HG03457 (cell line): ENCODE results near the gene PDLIM5.
A peak's percentile ranks its signal among the peaks of the same experiment; 100 is the strongest.

Experiments
- ATAC-seq: cut with Tn5 transposase; IDR thresholded peaks from one replicate; pipeline ENCODE4 v1.9.1; 2021; ENCODE audit warnings: moderate number of reproducible peaks; ENCODE audit not compliant: unreplicated experiment

The PDLIM5 gene

DNA sequence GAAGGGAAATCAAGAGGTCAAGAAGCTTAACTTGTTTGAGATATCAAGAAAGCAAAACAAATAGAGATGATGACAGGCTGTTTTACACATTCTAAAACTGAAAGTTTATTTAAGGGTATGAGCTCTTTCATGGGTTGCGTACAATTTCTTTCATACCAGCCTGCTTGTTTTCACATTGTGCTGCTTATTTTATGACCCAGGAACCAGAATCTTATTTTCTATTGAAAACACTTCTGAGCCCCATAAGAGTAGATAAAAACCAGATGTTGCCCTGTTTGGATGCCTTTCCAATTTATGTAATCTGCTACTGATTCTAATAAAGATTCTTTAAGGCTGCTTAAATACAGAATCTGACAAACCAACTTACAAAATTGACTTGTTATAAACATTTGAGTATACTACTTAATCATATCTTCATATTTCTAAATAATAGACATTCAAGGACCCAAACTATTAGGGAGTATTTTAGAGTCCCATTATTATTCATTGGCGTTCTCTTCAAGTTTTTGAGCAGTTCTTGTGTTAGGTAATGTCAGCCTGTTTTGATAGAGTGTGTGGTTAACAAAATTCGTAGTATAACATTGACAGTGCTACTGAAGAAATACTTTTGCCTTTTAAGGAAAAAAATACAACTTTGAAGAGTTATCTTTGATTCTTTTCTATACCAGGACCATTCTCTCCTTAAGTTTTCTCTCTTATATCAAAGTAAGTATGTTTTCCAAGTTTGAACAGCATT is 74.4 kb downstream of the PDLIM5 start:
- no peak for ATAC-seq

GRCh38 chr4:94527556-94528233 is 76.0 kb downstream of the PDLIM5 start:
- no peak for ATAC-seq

DNA sequence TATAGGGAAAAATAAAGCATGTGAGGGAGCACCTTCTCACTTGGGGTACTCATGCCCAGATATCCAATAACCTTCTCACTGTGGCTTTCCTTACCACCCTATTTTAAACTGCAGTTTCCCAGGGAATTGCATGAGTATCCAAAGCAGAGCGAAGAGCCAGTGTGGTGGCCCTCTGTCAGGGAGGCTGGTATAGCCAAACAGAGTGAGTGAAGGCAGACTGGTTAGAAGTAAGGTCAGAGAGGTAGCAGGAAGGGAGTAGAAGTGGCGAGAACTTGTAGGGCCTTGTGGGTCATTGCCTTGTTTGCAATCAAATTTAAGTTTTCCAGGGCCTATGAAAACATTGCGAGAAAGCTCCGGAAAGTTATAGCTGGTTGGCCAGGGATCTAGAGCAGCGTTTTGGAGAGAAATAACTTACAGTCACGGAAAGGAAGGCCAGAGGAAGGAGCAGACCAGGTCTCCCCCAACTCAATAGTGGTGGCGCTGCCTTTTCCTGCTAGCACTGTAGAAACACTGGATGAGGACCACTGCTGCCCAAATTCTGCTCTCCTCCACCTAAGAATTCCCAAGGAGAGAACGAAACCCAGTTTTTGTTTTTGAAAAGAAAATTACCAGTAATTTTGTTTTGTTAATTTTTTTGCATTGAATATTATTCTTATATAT is 77.2 kb downstream of the PDLIM5 start:
- no peak for ATAC-seq

- no peak for ATAC-seq
These were observed 78.3 kb downstream of the PDLIM5 start for GRCh38 chr4:94530073-94530472.

- no peak for ATAC-seq
These were observed 80.4 kb downstream of the PDLIM5 start for GRCh38 chr4:94531991-94532789.

DNA sequence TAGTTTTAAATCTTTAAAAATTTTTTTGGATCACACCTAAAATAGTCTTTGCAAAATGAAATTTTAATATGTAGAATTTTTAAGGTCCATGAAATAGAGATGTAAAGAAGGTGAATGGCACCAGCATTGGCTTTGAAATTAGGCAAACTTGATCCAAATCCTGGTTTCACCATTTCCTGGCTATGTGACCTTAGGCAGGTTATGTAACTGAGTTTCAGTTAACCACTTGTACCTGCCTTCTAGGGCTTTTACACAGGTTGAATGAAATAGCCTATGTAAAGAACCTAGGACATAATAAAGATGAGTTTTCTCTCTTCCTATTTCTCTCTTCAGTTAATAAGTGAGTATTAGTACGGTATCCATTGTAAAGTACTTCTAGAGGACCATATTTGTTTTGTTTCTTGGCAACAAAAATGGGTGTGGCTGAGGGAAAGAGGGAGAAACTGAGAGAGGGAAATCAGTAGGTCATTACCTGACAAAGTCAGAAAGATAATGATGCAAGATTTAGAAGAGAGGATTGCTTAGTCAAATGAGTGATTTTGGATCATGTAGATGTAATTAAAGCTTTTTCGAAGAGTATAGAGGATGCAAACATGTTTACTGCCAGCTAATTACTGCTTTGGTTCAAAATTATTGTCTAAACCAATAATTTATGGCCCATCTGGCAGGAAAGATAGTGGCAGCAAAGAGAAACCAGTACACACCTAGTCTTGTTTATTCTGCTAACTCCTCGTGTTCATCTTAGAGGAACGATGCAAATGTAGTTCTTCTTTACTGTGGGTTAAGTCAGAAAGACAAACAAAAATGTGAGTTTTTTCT is 81.9 kb downstream of the PDLIM5 start:
- ATAC-seq = no peak

DNA sequence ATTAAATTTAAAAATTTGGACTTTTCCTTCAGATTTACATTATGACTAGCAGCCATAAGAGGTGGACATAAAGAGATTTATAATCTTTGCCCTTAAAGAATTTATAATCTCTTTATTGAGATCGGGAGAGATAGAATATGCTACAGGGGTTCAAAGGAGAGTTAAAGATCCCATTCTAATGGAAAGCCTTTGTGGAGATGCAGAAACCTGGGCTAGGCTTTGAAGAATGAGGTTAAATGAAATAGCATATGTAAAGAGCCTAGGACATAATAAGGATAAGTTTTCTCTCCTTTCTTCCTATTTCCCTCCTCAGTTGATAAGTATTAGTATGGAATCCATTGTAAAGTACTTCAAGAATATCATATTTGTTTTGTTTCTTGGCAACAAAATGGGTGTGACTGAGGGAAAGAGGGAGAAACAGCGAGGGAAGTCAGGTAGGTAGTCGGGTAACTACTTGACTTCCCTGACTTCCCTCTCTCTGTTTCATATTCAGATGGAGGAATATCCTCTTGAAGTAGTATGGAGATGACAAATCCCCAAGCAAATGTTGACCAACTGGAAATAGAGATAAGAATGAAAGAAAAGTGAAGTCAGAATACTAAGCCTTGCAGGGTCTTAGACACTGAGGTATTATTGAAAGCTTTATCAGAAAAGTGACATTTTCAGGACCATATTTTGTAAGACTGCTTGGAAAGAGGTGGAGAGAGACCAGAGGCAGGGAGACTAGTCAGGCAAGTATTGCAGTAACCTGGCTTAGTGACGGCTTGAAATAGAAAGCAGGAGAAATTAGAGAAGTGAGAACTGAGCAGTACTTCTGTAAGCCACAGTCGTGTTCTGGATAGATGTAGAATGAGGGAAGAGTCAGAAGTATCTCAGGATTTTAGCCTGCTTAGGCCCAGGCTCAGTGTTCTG is 82.9 kb downstream of the PDLIM5 start:
- peak; percentile 92 for ATAC-seq

GRCh38 chr4:94536049-94536448 is 84.3 kb downstream of the PDLIM5 start:
- ATAC-seq = no peak

DNA sequence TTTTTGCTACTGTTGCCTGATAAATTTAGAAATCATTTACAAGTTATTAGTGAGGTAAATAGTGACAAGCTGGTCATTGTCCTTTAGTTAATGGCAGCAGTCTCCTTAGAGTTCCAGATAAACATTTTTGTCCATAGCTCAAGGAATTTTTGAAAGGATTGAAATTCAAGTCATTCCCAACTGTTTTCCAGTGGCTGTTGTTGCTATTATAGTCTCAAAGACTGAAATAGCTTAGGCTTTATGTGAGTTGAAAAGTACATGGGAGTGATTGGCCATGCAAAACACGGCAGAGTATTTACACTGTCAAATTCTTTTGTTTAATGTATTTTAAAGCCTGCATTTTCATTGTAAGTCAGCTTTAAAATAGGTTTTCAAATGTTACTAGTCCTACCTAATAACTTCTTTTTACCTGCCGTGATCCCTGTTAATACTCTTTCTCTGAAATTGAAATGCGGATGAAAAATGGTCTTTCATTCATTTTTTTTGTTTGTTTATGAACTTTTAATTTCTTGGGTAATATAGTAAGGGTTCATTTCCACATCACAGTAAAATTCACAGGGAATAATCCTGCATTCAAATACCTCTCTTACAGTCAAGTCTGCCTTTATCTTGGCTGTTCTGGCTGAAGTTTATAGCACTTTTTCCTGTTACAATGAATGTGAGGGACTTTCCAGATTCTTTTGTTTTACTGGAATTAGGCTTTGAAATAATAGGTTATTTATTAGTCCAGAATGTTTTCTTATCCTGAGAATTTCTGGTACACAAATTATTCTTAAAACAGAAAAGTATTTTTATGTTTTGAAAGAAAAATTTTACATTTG is 85.1 kb downstream of the PDLIM5 start:
- ATAC-seq = no peak

DNA sequence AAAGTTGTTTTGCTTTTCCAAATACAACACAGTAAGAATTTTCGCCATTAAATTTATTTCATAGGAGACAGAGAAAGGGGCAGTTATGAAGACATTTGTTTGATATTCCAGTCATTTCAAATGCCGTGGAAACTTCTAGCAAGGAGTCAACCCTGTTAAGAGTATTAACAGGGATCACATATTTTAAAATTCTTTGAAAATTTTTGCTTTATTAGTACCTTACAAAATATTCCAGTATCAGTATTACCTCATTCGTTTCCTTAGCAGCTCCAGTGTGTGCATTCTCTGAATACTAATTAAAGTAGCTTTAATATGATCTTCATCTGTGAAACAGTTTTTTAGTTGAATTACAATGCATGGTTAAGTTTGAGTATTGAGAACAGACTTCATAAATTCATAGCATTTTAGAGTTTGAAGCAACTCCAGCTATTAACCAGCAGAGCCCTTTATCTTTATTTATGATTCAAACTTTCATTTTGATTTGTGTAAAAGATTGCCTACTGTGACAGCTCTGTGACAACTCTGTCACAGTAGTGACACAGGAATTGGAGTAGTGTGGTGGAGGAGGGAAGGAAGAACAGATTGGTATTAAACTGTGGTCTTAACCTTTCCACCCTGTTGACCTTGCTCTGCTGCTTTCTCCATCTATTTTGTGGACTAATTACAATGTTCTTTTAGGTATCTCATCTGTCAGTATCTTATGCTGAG is 86.3 kb downstream of the PDLIM5 start:
- ATAC-seq = no peak

- no peak for ATAC-seq
These were observed 88.7 kb downstream of the PDLIM5 start for GRCh38 chr4:94540476-94540875.

- ATAC-seq = no peak
These were observed 93.1 kb downstream of the PDLIM5 start for GRCh38 chr4:94544811-94545210.

DNA sequence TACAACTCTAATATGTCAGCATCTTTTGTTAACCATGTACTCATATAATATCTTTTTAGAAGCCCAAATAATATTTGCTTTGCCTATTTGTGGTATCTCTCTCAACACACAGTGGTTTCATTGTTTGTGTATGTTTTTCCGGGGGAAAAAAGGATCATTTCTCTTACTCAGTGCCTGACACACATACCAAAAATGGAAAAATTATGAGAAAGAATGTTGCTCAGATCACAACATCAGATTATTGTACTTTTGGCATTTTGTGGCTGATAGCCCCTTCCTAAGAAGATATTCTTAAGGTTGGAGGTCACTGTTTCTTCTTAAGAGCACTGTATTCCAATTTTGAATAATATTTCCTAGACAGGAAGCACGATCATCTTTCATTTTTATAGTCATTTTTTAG is 93.6 kb downstream of the PDLIM5 start:
- ATAC-seq = no peak

GRCh38 chr4:94546949-94547348 is 95.2 kb downstream of the PDLIM5 start:
- ATAC-seq = no peak

GRCh38 chr4:94548571-94548970 is 96.8 kb downstream of the PDLIM5 start:
- no peak for ATAC-seq

- no peak for ATAC-seq
These were observed 98.6 kb downstream of the PDLIM5 start for GRCh38 chr4:94550352-94550751.

GRCh38 chr4:94550851-94551250 is 99.1 kb downstream of the PDLIM5 start:
- no peak for ATAC-seq
